Ectodermal cell (in vitro differentiated cells): ENCODE data around the gene FBXW5.

ENCODE experiments used
- H3K27ac ChIP-seq: 2 replicates; pipeline ENCODE4 v1.7.0; 2013; ENCODE audit warnings: mild to moderate bottlenecking, low read depth, low read length; ENCODE audit not compliant: insufficient read depth, poor library complexity, severe bottlenecking
- H3K27me3 ChIP-seq: 2 replicates; pipeline ENCODE4 v1.7.0; 2013; ENCODE audit warnings: mild to moderate bottlenecking, low read length; ENCODE audit not compliant: insufficient read depth, control insufficient read depth, poor library complexity, severe bottlenecking
- H3K36me3 ChIP-seq: one replicate; pipeline ENCODE4 v1.7.0; 2013; ENCODE audit warnings: low read length; ENCODE audit not compliant: control insufficient read depth, insufficient read depth
- H3K4me1 ChIP-seq: one replicate; pipeline ENCODE4 v1.7.0; 2013; ENCODE audit warnings: low read length; ENCODE audit not compliant: control insufficient read depth, insufficient read depth
- H3K4me3 ChIP-seq: 2 replicates; pipeline ENCODE4 v1.7.0; 2013; ENCODE audit warnings: low read depth, low read length, control low read depth; ENCODE audit not compliant: insufficient read depth
- H3K9me3 ChIP-seq: 2 replicates; pipeline ENCODE4 v1.7.0; 2013; ENCODE audit warnings: mild to moderate bottlenecking, low read length, moderate library complexity; ENCODE audit not compliant: control insufficient read depth
- WGBS, 2 experiments: methylation state at CpG; one replicate each; pipeline ENCODE4 v1.1.7; 2013; ENCODE audit warnings: missing lambda C conversion rate in 2 of 2; 5-methylcytosine and 5-hydroxymethylcytosine counted together

FBXW5 gene

DNA sequence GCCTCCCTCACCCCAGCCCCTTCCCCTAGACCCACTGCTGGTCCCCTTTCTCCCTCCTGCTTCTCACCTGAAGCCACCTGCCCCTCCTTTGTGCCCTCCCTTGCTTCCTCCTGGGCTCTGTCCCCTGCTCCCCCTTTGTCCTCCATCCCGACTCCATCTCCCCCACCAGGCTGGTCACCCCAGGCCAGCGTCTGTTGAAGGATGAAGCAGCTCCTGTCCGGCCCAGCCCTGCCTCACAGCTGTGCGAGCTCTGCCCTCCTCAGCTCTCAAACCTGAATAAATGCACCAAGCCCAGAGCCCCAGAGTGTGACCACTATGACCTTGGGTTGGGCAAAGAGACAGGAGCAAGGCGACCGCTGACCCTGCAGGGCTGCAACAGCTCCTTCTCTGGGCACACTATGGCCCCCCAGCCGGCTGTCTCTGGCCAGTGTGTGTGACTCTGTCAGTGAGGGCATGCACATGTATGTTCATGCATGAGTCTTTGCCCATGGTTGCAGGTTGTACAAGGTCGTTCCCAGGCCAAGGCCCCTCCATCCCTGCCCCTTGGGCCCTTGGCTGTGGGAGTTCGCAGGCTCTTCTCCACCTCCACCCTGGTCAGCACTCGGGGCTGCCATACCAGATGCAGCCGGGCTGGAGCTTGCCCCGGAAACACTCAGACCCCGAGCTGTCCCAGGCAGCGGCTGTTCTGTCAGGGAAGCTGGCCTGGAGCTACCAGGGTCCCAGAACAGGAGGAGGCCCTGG, 10.8 kb upstream of the FBXW5 start:
- H3K27me3 ChIP-seq = no peaks in the 10 kb centered on the region
- no peak overlapping the region for H3K4me3 ChIP-seq
- peaks cover 10% of the 10 kb centered on the region for H3K4me1 ChIP-seq
- H3K36me3 ChIP-seq = no peaks in the 10 kb centered on the region
- no peaks in the 10 kb centered on the region for H3K9me3 ChIP-seq
- no peak overlapping the region for H3K27ac ChIP-seq
- WGBS, 2 experiments = 87 to 90% methylated on average over 14 of the region's 14 CpGs

DNA sequence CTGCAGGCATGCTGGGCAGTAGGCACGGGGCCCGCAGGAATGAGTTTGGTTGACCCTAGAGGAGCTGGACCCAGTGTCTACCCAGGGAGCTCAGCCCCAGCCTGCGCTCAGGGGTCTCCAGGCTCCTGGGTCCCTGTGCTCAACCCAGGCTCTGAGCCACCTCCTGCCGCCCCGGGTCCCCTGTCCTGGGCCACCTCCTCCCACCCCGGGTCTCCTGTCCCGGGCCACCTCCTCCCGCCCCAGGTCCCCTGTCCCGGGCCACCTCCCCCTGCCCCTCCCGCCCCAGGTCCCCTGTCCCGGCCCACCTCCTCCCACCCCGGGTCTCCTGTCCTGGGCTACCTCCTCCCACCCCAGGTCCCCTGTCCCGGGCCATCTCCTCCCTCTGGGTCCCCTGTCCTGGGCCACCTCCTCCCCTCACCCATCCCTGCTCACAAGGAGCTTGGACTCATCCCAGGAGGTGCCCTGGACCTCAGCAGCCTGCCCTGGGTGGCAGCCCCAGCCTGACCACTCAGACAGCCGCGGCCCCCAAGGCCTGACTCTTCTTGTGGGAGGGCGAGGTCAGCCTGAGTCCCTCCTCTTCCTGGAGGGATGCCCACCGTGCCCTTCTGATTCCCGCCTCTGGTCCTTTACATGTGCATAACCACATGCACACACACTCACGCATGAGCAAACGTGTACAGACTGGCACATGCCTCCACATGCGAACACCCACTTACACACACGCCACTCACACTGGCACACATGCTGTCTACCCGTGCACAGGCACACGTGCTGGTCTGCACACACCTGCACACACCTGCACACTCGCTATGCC, 9.9 kb upstream of the FBXW5 start:
- no peaks in the 10 kb centered on the region for H3K27me3 ChIP-seq
- H3K36me3 ChIP-seq = no peaks in the 10 kb centered on the region
- no peaks in the 10 kb centered on the region for H3K9me3 ChIP-seq
- H3K4me1 ChIP-seq = peaks cover 9% of the 10 kb centered on the region
- H3K4me3 ChIP-seq = no peak overlapping the region
- H3K27ac ChIP-seq = no peak overlapping the region
- 90% methylated on average over 24 to 25 of the region's 25 CpGs for WGBS, 2 experiments

DNA sequence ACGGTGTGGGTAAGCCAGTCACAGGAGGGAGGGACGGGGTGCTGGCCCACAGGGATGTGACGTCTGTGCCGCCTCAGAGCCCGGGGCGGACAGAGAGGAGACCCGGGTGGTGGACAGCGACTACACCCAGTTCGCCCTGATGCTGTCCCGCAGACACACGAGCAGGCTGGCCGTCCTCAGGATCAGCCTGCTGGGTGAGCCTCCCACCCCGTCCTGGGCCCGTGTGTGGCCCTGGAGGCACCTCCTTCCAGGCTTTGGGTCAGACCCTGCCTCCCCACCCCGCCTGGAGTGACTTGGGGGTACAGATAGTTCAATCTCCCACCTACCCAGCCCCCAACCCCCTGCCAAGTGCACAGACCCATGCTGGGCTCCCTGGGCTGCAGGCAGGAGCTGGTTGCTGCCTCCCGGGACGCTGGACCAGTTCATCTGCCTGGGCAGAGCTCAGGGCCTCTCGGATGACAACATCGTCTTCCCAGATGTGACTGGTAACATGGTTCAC, 9.3 kb upstream of the FBXW5 start:
- Histone ChIP-seq H3K27ac (no peak overlapping the region), H3K4me3 (no peak overlapping the region)
- 88 to 91% methylated on average over 19 of the region's 19 CpGs for WGBS, 2 experiments

DNA sequence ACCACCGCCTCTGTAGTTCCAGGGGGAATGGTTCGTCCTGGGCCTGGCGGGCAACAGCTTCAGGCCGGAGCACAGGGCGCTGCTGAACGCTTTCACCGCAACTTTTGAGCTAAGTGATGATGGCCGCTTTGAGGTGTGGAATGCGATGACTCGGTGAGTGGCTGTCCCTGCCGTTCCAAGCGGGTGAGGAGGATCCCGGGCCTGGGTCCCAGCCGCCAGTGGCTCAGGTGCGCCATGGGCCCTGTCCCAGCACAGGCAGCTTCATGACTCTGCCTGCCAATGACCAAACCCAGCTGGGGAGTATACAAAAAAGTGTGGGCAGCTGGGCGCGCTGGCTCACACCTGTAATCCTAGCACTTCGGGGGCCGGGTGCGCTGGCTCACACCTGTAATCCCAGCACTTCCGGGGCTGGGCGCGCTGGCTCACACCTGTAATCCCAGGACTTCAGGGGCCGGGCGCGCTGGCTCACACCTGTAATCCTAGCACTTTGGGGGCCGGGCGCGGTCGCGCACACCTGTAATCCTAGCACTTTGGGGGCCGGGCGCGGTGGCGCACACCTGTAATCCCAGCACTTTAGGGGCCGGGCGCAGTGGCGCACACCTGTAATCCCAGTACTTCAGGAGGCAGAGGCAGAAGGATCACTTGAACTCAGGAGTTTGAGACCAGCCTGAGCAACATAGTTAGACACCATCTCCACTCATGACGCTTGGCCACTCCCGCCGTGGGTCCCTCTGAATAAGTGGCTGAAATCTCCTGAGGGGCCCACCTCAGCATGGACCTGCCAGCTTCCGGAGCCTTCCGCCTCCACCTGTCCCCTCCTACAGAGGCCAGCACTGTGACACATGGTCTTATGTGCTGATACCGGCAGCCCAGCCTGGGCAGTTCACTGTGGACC, 8.6 kb upstream of the FBXW5 start:
- 92% methylated on average over 44 of the region's 44 CpGs for WGBS, 2 experiments
- peaks cover 9% of the 10 kb centered on the region for H3K4me1 ChIP-seq
- no peak overlapping the region for H3K4me3 ChIP-seq
- no peaks in the 10 kb centered on the region for H3K36me3 ChIP-seq
- no peaks in the 10 kb centered on the region for H3K9me3 ChIP-seq
- H3K27me3 ChIP-seq = no peaks in the 10 kb centered on the region
- H3K27ac ChIP-seq = no peak overlapping the region

More for the DNA sequence above, 9.3 kb upstream of the FBXW5 start:
- no peaks in the 10 kb centered on the region for H3K36me3 ChIP-seq
- H3K4me1 ChIP-seq = peaks cover 9% of the 10 kb centered on the region
- H3K27me3 ChIP-seq = no peaks in the 10 kb centered on the region
- H3K9me3 ChIP-seq = no peaks in the 10 kb centered on the region

DNA sequence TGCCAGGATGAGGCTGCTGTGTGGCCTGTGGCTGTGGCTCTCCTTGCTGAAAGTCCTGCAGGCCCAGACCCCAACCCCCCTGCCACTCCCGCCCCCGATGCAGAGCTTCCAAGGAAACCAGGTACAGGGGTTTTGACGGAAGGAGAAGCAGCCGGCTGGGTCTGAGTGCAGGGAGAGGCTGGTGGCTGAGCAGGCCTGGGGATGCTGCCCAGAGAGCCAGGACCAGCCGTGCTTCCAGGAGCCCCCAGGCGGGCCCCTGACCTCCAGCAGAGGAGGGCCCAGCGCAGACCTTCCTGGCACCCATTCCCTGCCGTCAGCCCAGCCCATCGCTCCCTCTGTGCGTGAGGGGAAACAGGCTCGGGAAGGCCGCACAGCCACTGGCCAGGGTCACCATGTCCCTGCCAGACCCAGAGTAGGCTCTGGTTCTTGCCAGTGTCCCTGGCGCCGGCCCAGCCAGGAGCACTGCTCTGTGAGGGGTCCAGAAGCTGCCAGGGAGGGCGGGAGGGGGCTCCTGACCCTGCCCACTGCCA, 7.8 kb upstream of the FBXW5 start:
- H3K36me3 ChIP-seq = no peaks in the 10 kb centered on the region
- no peak overlapping the region for H3K27ac ChIP-seq

DNA sequence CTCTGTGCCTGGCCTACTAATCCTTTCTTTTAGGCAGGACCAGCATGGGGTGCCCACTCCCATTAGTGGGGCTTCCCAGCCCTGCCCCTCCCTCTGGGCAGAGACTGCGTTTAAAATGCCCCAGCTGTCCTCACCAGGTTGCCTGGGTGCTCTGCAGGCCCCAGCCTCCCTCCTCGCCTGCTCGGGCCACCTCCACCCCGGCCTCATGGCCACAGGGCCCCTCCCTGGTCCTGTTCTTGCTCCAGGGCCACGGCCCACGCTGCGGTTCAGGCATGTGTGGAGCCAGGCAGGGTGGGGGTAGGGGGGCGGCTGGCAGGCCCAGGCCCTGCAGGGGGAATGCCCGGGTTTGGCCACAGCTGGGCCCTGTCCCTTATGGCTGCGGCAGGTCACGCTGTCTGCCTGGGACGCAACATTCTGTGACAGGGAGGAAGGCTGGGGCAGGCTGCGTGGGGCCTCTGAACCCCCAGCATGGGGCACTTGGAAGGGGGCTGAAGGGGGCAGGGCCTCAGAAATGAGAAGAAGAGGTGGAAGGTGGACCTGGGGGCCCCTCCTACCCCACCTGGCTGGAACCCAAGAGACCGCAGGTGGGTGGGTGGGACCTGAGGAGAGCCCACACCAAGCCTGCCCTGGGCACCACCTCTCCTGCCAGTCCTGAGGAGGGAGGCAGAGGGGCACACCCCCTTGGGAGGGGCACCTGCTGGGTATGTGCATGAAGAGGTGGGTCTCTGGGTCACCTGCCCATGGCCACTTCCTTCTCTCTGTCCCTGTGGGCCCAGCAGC, 7.2 kb upstream of the FBXW5 start, which contains the start of gene LCN12:
Gene LCN12, plus strand, starts transcription at position 733 of the 780 bp plus-strand sequence. CDS start 55 bp downstream, outside the sequence.
- 84 to 87% methylated on average over 14 of the region's 14 CpGs for WGBS, 2 experiments
- Histone ChIP-seq H3K4me3 (no peak within 1 kb of the TSS), H3K4me1 (peaks cover 15% of the 10 kb centered on the region), H3K36me3 (no peaks in the 10 kb centered on the region), H3K27ac (no peak within 1 kb of the TSS), H3K27me3 (no peaks in the 10 kb centered on the region), H3K9me3 (no peaks in the 10 kb centered on the region)

More for the DNA sequence above, 7.8 kb upstream of the FBXW5 start:
- WGBS, 2 experiments = 88 to 90% methylated on average over 15 of the region's 15 CpGs
- Histone ChIP-seq H3K9me3 (no peaks in the 10 kb centered on the region), H3K4me3 (no peak overlapping the region), H3K27me3 (no peaks in the 10 kb centered on the region), H3K4me1 (peaks cover 15% of the 10 kb centered on the region)

DNA sequence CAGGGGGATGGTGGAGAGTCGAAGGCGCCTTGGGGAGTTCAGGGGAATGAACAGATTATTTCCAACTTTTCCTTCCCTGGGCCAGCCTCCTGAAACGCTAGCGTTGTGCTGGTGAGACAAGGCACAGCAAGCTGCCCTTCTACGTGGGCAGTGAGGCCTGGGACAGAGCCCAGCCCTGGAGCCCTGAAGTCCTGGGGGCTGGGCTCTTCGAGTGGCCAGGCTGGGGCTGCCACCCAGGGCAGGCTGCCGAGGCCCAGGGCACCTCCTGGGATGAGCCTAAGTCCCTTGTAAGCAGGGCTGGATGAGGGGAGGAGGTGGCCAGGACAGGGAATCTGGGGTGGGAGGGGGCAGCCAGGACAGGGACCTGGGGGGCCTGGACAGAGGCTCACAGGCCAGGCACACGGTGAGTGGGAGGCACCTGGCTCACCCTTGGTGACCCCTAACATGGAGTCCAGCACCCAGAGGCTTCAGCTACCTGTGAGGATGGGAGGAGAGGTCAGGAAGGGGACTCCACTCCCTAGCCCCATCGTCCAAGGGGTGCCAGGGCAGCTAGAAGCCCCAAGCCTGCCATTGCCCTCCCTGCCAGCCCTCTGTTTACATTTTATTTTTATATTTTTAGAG, 6.2 kb upstream of the FBXW5 start:
- Histone ChIP-seq H3K27me3 (no peaks in the 10 kb centered on the region), H3K9me3 (no peaks in the 10 kb centered on the region), H3K4me1 (peaks cover 15% of the 10 kb centered on the region), H3K4me3 (peak overlapping the region; percentile 51), H3K27ac (no peak overlapping the region), H3K36me3 (no peaks in the 10 kb centered on the region)
- WGBS, 2 experiments = 54% methylated on average over 9 of the region's 9 CpGs

DNA sequence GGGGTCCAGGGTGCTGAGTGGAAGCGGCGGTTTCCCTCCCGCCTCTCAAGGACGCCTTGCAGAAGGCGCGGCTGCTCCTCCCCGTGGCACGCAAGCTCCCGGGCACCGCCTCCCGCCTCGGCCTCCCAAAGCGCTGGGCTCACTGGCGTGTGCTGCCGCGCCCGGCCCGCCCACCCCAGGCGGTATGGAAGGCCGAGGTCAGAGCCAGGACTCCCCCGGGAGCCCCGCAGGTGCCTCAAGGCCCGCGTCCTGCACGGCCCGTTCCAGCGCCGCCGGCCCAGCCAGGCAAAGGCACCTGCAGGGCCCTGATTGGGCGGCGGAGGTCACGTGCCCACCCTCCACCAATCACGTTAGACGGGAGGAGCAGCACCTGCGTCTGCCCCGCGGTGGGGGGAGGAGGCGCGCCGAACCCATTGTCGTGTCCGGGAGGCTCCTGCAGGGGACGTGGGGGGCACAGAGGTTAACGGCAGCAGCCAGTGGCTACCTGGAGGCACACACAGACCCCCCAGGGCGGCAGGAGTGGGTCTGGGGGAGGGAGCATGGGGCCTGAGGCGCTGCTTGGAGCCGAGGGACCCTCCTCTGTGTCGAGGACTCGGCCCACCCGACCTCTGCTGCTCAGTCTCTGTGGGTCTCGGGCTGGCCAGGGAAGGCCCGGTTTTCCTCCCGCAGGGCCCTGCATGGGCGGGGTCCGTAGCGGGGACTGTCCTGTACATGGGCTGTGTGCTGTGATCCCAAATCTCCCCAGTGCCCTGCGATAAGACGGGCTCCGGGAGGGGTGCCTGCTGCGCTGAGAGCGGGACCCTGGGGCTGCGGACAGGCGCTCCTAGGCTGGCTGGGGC, 5.5 kb upstream of the FBXW5 start:
- Histone ChIP-seq H3K27ac (no peak overlapping the region), H3K36me3 (no peaks in the 10 kb centered on the region), H3K4me1 (peaks cover 18% of the 10 kb centered on the region), H3K4me3 (peak overlapping the region; percentile 51), H3K27me3 (no peaks in the 10 kb centered on the region), H3K9me3 (no peaks in the 10 kb centered on the region)
- WGBS, 2 experiments = 5 to 6% methylated on average over 63 of the region's 63 CpGs
